GM12878 (cell line): ENCODE results near the gene MGLL. TPM values are rescaled to one million over a fixed set of nuclear protein-coding genes. Genes with fewer than 3 reads are reported as not detected.
A peak's percentile ranks its signal among the peaks of the same experiment; 100 is the strongest.

ENCODE experiments used
- CHD1 ChIP-seq: IDR thresholded peaks from 2 replicates; pipeline ENCODE4 v1.6.1; 2012; ENCODE audit warnings: low read depth, low read length, improper control_type of control experiment
- HCFC1 ChIP-seq: fragments of 150-350 bp; IDR thresholded peaks from 2 replicates; pipeline ENCODE4 v1.6.1; 2014; ENCODE audit warnings: low read length
- HDAC6 ChIP-seq: fragments of 200-600 bp; sonication (generic); IDR thresholded peaks from one replicate; pipeline ENCODE4 v1.8.0; 2017; ENCODE audit warnings: antibody characterized with exemption; ENCODE audit not compliant: unreplicated experiment
- IRF5 ChIP-seq: fragments of 450-650 bp; IDR thresholded peaks from 2 replicates; pipeline ENCODE4 v1.6.1; 2017; ENCODE audit warnings: borderline replicate concordance
- JUNB ChIP-seq: IDR thresholded peaks from 2 replicates; pipeline ENCODE4 v1.6.1; 2016; ENCODE audit warnings: antibody characterized with exemption, mild to moderate bottlenecking
- PAX5 ChIP-seq: IDR thresholded peaks from 2 replicates; pipeline ENCODE4 v1.6.1; 2011; ENCODE audit warnings: low read depth, low read length, borderline replicate concordance
- POLR2A ChIP-seq: IDR thresholded peaks from 2 replicates; pipeline ENCODE4 v1.6.1; 2011; ENCODE audit warnings: low read depth, mild to moderate bottlenecking, low read length
- POLR2AphosphoS5 ChIP-seq: IDR thresholded peaks from 2 replicates; pipeline ENCODE4 v1.6.1; 2011; ENCODE audit warnings: mild to moderate bottlenecking, low read length, inconsistent platforms
- SREBF1 ChIP-seq: IDR thresholded peaks from 2 replicates; pipeline ENCODE4 v1.6.1; 2012; ENCODE audit warnings: mild to moderate bottlenecking, low read length
- STAT3 ChIP-seq: IDR thresholded peaks from 2 replicates; pipeline ENCODE4 v1.6.1; 2011; ENCODE audit warnings: low read depth, low read length, improper control_type of control experiment
- ZNF24 ChIP-seq: fragments of 450-650 bp; IDR thresholded peaks from 2 replicates; pipeline ENCODE4 v1.6.1; 2017; ENCODE audit warnings: antibody characterized with exemption, mild to moderate bottlenecking
- polyA plus RNA-seq, 11 experiments: library from polyadenylated mRNA; depleted of rRNA in 4 of 11; unstranded in 6 of 11; stranded (reverse) in 5 of 11; fragments of >200 nt; fragmentation: Nextera tagmentation in 4 of 11; fragmentation: Illumina TruSeq in 1 of 11; extraction: Ambion mirVana in 4 of 11; extraction: Trizol in 1 of 11; gene quantifications; 1 replicate in 1 of 11; 2 replicates in 10 of 11; pipeline versions ENCODE4 v1.2.1 to v1.2.3, GENCODE V29; 2011 to 2016; ENCODE audit warnings: inconsistent platforms in 2 of 11, missing spikeins in 2 of 11, low read depth in 1 of 11
- total RNA-seq, 4 experiments: library from RNA; depleted of rRNA in 3 of 4; stranded (reverse); fragments of >200 nt in 3 of 4; fragmentation: Illumina TruSeq in 1 of 4; extraction: Trizol in 1 of 4; gene quantifications; 2 replicates each; pipeline versions ENCODE4 v1.2.1 to v1.2.3, GENCODE V29; 2013 to 2021

The MGLL gene
- total and polyA plus RNA-seq, 10 of the 15 experiments (the other 5 are each of a cell fraction or from before 2014, with no cell fraction given) = 44.9 to 177 (median 72.9) TPM

DNA sequence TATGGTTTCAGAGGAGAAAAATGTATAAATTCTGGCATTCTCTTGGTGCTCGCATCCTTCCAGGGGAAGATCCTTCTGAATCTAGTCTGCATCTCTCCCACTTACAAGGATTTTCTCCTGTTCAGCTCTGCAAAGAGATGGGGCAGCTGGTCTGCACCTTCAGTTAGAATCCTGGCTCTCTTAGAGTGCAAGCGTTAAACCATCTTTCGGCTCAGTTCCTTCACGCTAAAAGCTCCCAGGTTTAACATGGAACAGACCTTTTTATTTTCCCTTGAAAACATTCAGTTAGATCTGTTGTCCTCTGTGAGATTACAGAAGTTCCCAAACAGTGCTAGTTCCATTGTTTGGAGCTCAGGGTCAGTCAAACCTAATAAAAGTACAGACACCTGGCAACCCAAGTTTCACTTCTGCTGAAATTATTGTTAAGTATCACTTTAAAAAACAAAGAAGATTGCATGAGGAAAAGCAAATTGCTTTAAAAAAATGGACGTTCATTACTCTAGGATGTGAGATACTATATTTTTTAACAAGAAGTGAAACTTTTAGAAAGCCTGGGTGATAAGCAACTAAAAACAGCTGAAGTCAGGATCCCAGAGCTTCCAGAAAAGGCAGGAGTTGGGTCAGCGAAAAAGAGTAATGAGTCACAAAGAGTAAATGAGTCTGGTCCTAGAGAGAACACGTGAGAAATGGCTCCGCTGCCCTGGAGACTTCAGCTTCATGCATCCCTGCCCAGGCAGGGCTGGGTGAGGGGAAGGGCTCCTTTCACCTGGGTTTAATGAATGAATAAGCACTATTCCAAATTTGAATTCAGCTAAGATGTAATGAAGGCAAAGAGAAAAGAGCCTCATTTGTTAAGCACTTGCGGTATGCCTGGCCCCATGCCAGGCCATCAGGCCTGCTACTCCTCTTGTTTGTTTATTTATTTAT is 86.3 kb downstream of the MGLL start (continued):
- TF ChIP-seq HDAC6 = no peak
- no peak for TF ChIP-seq HCFC1
- no peak for TF ChIP-seq POLR2AphosphoS5
- TF ChIP-seq POLR2A = no peak
- no peak for TF ChIP-seq STAT3
- TF ChIP-seq CHD1 = 0 out of 2 replicates have a peak, but pooled peaks have one; percentile 55
- TF ChIP-seq PAX5 = peak; percentile 94
- TF ChIP-seq ZNF24 = no peak
- no peak for TF ChIP-seq SREBF1
- TF ChIP-seq JUNB = peak; percentile 71
- TF ChIP-seq IRF5 = no peak
